HCT116 (cell line): Measurements from ENCODE around the gene ANO4. TPM values are rescaled to one million over a fixed set of nuclear protein-coding genes. Genes with fewer than 3 reads are reported as not detected.

ENCODE experiments used
- ATAC-seq: fragments of 200-7000 bp; cut with Tn5 transposase; 2 replicates; pipeline ENCODE4 v1.9.1; 2020; ENCODE audit warnings: mild to moderate bottlenecking, moderate library complexity
- BruUV-seq: library from RNA; stranded (reverse); fragments of 400-500 nt; replicated peaks from 2 replicates; lab custom pipeline; 2021; lab: Mats Ljungman, UMichigan
- CTCF ChIA-PET: fragments of 300-600 bp; sonication (Branson Sonifier 250); formaldehyde crosslinking; loops from one replicate; lab custom pipeline; 2021; ENCODE audit warnings: antibody characterized with exemption; lab: Charles Lee
- POLR2A ChIA-PET: fragments of 300-600, 350-600 bp; sonication (Branson Sonifier 250); formaldehyde crosslinking; loops from one replicate; lab custom pipeline; 2021; ENCODE audit warnings: antibody characterized with exemption; lab: Charles Lee
- RAD21 ChIA-PET, 2 experiments: fragments of 300-600 bp; sonication (Branson Sonifier 250); formaldehyde crosslinking; loops; one replicate each; lab custom pipeline; 2023; ENCODE audit warnings: low total read pairs in 2 of 2; ENCODE audit not compliant: uncharacterized antibody in 2 of 2, unreplicated experiment in 2 of 2, low non-redundant PET in 1 of 2; lab: Charles Lee
- DNase-seq: peaks from one replicate; pipeline ENCODE4 v3.0.0-alpha.2; 2010; ENCODE audit warnings: low read depth, low spot score
- H2AFZ ChIP-seq: fragments of 200-600 bp; shearing (Covaris generic), sonication (generic); 2 replicates; pipeline ENCODE4 v1.6.1; 2017; ENCODE audit warnings: low read depth, mixed run types, mixed read lengths, antibody characterized with exemption, low read length; ENCODE audit not compliant: poor library complexity, severe bottlenecking
- H3K27ac ChIP-seq: 2 replicates; pipeline ENCODE4 v1.5.1; 2012; ENCODE audit warnings: low read depth, low read length
- H3K27me3 ChIP-seq: fragments of 200-600 bp; sonication (generic); 2 replicates; pipeline ENCODE4 v1.6.1; 2016; ENCODE audit warnings: mixed run types, low read length, mixed read lengths; ENCODE audit not compliant: insufficient read depth
- H3K36me3 ChIP-seq, 2 experiments: fragments of 200-500 bp in 1 of 2; fragments of 200-600 bp in 1 of 2; sonication (Bioruptor generic) in 1 of 2; sonication (generic) in 1 of 2; 2 replicates each; pipeline versions ENCODE4 v1.5.1 to v1.6.1; 2014 to 2016; ENCODE audit warnings: low read length in 2 of 2, inconsistent platforms in 1 of 2, mixed read lengths in 1 of 2, mixed run types in 1 of 2; ENCODE audit not compliant: insufficient read depth in 2 of 2, control insufficient read depth in 1 of 2
- H3K4me1 ChIP-seq, 2 experiments: fragments of 200-600 bp in 1 of 2; sonication (generic) in 1 of 2; 2 replicates each; pipeline versions ENCODE4 v1.5.1 to v1.6.1; 2012 to 2017; ENCODE audit warnings: low read length in 2 of 2, inconsistent platforms in 1 of 2, mild to moderate bottlenecking in 1 of 2, mixed read lengths in 1 of 2, mixed run types in 1 of 2, moderate library complexity in 1 of 2; ENCODE audit not compliant: insufficient read depth in 2 of 2, control insufficient read depth in 1 of 2
- H3K4me2 ChIP-seq: fragments of 200-600 bp; sonication (generic); 2 replicates; pipeline ENCODE4 v1.6.1; 2017; ENCODE audit warnings: mixed run types, low read length, mixed read lengths
- H3K4me3 ChIP-seq, 2 experiments: fragments of 200-600 bp in 1 of 2; sonication (generic) in 1 of 2; replicated peaks in 1 of 2; 2 replicates each; pipeline ENCODE4 v1.5.1; 2011 to 2016; ENCODE audit warnings: low read length in 2 of 2, control low read depth in 1 of 2, low read depth in 1 of 2, mild to moderate bottlenecking in 1 of 2, mixed read lengths in 1 of 2, mixed run types in 1 of 2
- H3K79me2 ChIP-seq: fragments of 200-600 bp; sonication (generic); 2 replicates; pipeline ENCODE4 v1.6.1; 2017; ENCODE audit warnings: mild to moderate bottlenecking, mixed run types, low read length, moderate library complexity, mixed read lengths; ENCODE audit not compliant: insufficient read depth
- H3K9ac ChIP-seq: fragments of 200-600 bp; sonication (generic); 2 replicates; pipeline ENCODE4 v1.6.1; 2016; ENCODE audit warnings: low read length, mixed read lengths
- H3K9me2 ChIP-seq: fragments of 200-600 bp; sonication (generic), shearing (Covaris generic); 2 replicates; pipeline ENCODE4 v1.6.1; 2017; ENCODE audit warnings: mixed run types, mild to moderate bottlenecking, moderate library complexity; ENCODE audit not compliant: insufficient read depth
- H3K9me3 ChIP-seq, 2 experiments: fragments of 200-500 bp in 1 of 2; fragments of 200-600 bp in 1 of 2; sonication (Bioruptor generic) in 1 of 2; sonication (generic) in 1 of 2; 2 replicates each; pipeline ENCODE4 v1.6.1; 2014 to 2017; ENCODE audit warnings: low read length in 2 of 2, mixed read lengths in 2 of 2, inconsistent platforms in 1 of 2, low read depth in 1 of 2, mild to moderate bottlenecking in 1 of 2, mixed run types in 1 of 2, moderate library complexity in 1 of 2; ENCODE audit not compliant: control insufficient read depth in 1 of 2, insufficient read depth in 1 of 2
- H4K20me1 ChIP-seq: fragments of 200-600 bp; sonication (generic), shearing (Covaris generic); 2 replicates; pipeline ENCODE4 v1.6.1; 2017; ENCODE audit warnings: mixed run types, mild to moderate bottlenecking, moderate library complexity; ENCODE audit not compliant: insufficient read depth
- ATF3 ChIP-seq: IDR thresholded peaks from 2 replicates; pipeline ENCODE4 v1.6.1; 2012
- CBX3 ChIP-seq: IDR thresholded peaks from 2 replicates; pipeline ENCODE4 v1.6.1; 2012; ENCODE audit warnings: low read depth
- CEBPB ChIP-seq: IDR thresholded peaks from 2 replicates; pipeline ENCODE4 v1.6.1; 2012; ENCODE audit warnings: low read depth
- CTCF ChIP-seq, 3 experiments: fragments of 200-600 bp in 1 of 3; sonication (generic) in 1 of 3; IDR thresholded peaks in 2 of 3; conservative IDR thresholded peaks in 1 of 3; 2 replicates each; pipeline ENCODE4 v1.5.1; 2012 to 2017; ENCODE audit warnings: low read depth in 2 of 3, low read length in 2 of 3, antibody characterized with exemption in 1 of 3, borderline replicate concordance in 1 of 3, control low read depth in 1 of 3, mild to moderate bottlenecking in 1 of 3, mixed read lengths in 1 of 3, mixed run types in 1 of 3, moderate library complexity in 1 of 3; ENCODE audit not compliant: insufficient read depth in 1 of 3
- EGR1 ChIP-seq: IDR thresholded peaks from 2 replicates; pipeline ENCODE4 v1.6.1; 2012; ENCODE audit warnings: low read depth
- ELF1 ChIP-seq: IDR thresholded peaks from 2 replicates; pipeline ENCODE4 v1.6.1; 2012; ENCODE audit warnings: low read depth, borderline replicate concordance
- EZH2 ChIP-seq: fragments of 200-600 bp; sonication (generic); IDR thresholded peaks from 2 replicates; pipeline ENCODE4 v1.6.1; 2017; ENCODE audit warnings: antibody characterized with exemption, mixed run types
- EZH2phosphoT487 ChIP-seq: fragments of 200-600 bp; IDR thresholded peaks from 2 replicates; pipeline ENCODE4 v1.6.1; 2018; ENCODE audit warnings: antibody characterized with exemption, borderline replicate concordance
- FOSL1 ChIP-seq: IDR thresholded peaks from 2 replicates; pipeline ENCODE4 v1.6.1; 2012; ENCODE audit warnings: low read depth
- JUND ChIP-seq: IDR thresholded peaks from 2 replicates; pipeline ENCODE4 v1.6.1; 2012
- POLR2A ChIP-seq: IDR thresholded peaks from 2 replicates; pipeline ENCODE4 v1.7.0; 2011; ENCODE audit warnings: borderline replicate concordance; ENCODE audit not compliant: insufficient read depth, insufficient read length; ENCODE audit errors: extremely low read depth
- RAD21 ChIP-seq: IDR thresholded peaks from 2 replicates; pipeline ENCODE4 v1.6.1; 2012; ENCODE audit warnings: low read depth, mild to moderate bottlenecking
- SIN3A ChIP-seq: IDR thresholded peaks from 2 replicates; pipeline ENCODE4 v1.6.1; 2012; ENCODE audit warnings: low read depth
- SP1 ChIP-seq: IDR thresholded peaks from 2 replicates; pipeline ENCODE4 v1.6.1; 2012; ENCODE audit warnings: low read depth
- SRF ChIP-seq: IDR thresholded peaks from 2 replicates; pipeline ENCODE4 v1.6.1; 2012; ENCODE audit warnings: low read depth
- TCF7L2 ChIP-seq: IDR thresholded peaks from 2 replicates; pipeline ENCODE4 v1.7.0; 2011; ENCODE audit warnings: borderline replicate concordance, inconsistent platforms; ENCODE audit not compliant: insufficient read depth, insufficient read length; ENCODE audit errors: extremely low read depth
- YY1 ChIP-seq: IDR thresholded peaks from 2 replicates; pipeline ENCODE4 v1.6.1; 2011; ENCODE audit warnings: low read length, low read depth, moderate library complexity, mild to moderate bottlenecking; ENCODE audit not compliant: insufficient replicate concordance; ENCODE audit errors: extremely low read depth
- ZFX ChIP-seq: fragments of 450-650 bp; IDR thresholded peaks from 2 replicates; pipeline ENCODE4 v1.6.1; 2017
- ZNF274 ChIP-seq: fragments of 200-500 bp; sonication (Bioruptor generic); IDR thresholded peaks from 2 replicates; pipeline ENCODE4 v1.6.1; 2014; ENCODE audit warnings: mild to moderate bottlenecking, low read depth, low read length, inconsistent platforms
- intact Hi-C: fragments of 100-400 bp; cut with micrococcal nuclease; formaldehyde crosslinking; loops from 2 replicates; pipeline ENCODE4 v1.10.0; 2022
- total RNA-seq: library from RNA; stranded (reverse); gene quantifications from one replicate; pipeline ENCODE4 v1.2.1, GENCODE V29; 2021; ENCODE audit not compliant: unreplicated experiment
- TF ChIP-seq, protein P1 (sequence below): IDR thresholded peaks from 2 replicates; pipeline ENCODE4 v1.6.1; 2011; ENCODE audit warnings: mild to moderate bottlenecking, low read length, moderate library complexity; ENCODE audit not compliant: insufficient replicate concordance; ENCODE audit errors: extremely low read depth

The ANO4 gene
- total RNA-seq, 1 experiment from 2014 or later: 1.7 TPM

DNA sequence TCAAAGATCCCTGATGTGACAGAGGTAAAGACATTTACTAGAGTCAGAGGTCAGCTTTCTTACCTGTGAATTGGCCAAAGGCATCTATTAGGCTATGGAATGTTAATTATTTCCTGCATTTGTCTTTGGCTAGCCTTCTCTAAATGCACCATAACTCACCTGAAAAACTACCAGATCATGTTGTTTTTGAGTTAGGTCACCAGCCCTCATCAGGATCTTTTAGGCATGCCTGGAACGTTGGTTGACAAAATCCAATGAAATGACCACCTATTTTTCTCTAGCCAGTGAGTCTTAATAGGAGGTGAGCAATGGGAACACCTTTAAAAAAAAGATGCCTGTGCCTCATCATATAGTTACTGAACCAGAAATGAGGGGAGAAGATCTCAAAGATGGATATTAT is 46.2 kb downstream of the ANO4 start:
- no peaks in the 10 kb centered on the region for H3K79me2 ChIP-seq
- H4K20me1 ChIP-seq: no peaks in the 10 kb centered on the region
- no peak overlapping the region for H3K4me2 ChIP-seq
- no peaks in the 10 kb centered on the region for H3K9me3 ChIP-seq
- no peak overlapping the region for H3K4me3 ChIP-seq
- H3K27me3 ChIP-seq: no peaks in the 10 kb centered on the region
- no peak for ATAC-seq
- H2AFZ ChIP-seq: no peak overlapping the region
- peaks cover 9 to 15% of the 10 kb centered on the region in 2 experiments for H3K4me1 ChIP-seq
- no peak overlapping the region for H3K27ac ChIP-seq
- no TSS peak for BruUV-seq
- ChIA-PET RAD21 (no interaction called here), CTCF (no interaction called here), POLR2A (no interaction called here)
- DNase-seq: no peak
- no peak overlapping the region for H3K9ac ChIP-seq
- TF ChIP-seq CTCF (IDR thresholded peaks at IDR 0.05 in 2 of 3, conservative IDR thresholded peaks at IDR 0.05 in 1 of 3; ENCODE audit: borderline replicate concordance in 1 of 3, insufficient read depth in 1 of 3, low read depth in 2 of 3, low read length in 2 of 3) (no peak), ZNF274 (no peak), CEBPB (no peak), EGR1 (no peak), YY1 (no peak), RAD21 (no peak), POLR2A (no peak), ATF3 (no peak)
- TF ChIP-seq, all 23 proteins: peak for 0
- Histone ChIP-seq H3K9me2 (no peaks in the 10 kb centered on the region), H3K36me3 (no peaks in the 10 kb centered on the region)
- intact Hi-C loops: no loop called here

DNA sequence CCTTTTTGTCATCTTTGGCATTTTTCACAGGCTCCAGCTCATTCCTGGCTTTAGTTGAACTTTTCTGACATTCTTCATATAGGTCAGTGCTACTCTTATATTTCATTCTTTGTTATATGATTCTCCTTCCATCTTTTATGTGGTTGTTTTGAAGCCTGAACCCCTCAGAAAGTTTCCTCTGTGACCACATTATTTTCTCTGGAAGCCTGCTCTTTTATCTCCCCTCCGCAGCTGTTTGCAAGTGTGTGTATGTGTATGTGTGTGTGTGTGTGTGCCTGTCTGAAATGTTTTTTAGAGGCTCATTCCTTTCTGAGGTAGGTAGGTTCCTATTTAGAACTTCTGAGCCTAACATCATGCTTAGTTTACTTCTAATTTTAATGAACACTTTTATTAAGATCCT is 47.6 kb downstream of the ANO4 start:
- CTCF ChIA-PET: no interaction called here
- H3K79me2 ChIP-seq: no peaks in the 10 kb centered on the region
- DNase-seq (no peak), ATAC-seq (no peak)
- no peak overlapping the region for H3K9ac ChIP-seq
- no peak overlapping the region for H3K4me3 ChIP-seq
- H3K9me2 ChIP-seq: no peaks in the 10 kb centered on the region
- H3K9me3 ChIP-seq: no peaks in the 10 kb centered on the region
- BruUV-seq: no TSS peak
- H3K4me2 ChIP-seq: no peak overlapping the region
- no peaks in the 10 kb centered on the region for H3K36me3 ChIP-seq
- H3K27ac ChIP-seq: no peak overlapping the region
- intact Hi-C loops: no loop called here
- H4K20me1 ChIP-seq: no peaks in the 10 kb centered on the region
- RAD21 ChIA-PET: no interaction called here
- H3K27me3 ChIP-seq: no peaks in the 10 kb centered on the region
- H3K4me1 ChIP-seq: peaks cover 9 to 17% of the 10 kb centered on the region in 2 experiments
- H2AFZ ChIP-seq: no peak overlapping the region
- POLR2A ChIA-PET: no interaction called here
- TF ChIP-seq ZFX (no peak), ATF3 (no peak), SIN3A (no peak), JUND (no peak), RAD21 (no peak), EZH2phosphoT487 (no peak), CBX3 (no peak), SP1 (no peak), EZH2 (no peak), FOSL1 (no peak), TCF7L2 (no peak), SRF (no peak), ELF1 (no peak)
- TF ChIP-seq, protein P1, sequence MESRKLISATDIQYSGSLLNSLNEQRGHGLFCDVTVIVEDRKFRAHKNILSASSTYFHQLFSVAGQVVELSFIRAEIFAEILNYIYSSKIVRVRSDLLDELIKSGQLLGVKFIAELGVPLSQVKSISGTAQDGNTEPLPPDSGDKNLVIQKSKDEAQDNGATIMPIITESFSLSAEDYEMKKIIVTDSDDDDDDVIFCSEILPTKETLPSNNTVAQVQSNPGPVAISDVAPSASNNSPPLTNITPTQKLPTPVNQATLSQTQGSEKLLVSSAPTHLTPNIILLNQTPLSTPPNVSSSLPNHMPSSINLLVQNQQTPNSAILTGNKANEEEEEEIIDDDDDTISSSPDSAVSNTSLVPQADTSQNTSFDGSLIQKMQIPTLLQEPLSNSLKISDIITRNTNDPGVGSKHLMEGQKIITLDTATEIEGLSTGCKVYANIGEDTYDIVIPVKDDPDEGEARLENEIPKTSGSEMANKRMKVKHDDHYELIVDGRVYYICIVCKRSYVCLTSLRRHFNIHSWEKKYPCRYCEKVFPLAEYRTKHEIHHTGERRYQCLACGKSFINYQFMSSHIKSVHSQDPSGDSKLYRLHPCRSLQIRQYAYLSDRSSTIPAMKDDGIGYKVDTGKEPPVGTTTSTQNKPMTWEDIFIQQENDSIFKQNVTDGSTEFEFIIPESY: no peak
